CD4-positive, alpha-beta T cell treated with Interferon alpha-2 for 1 hour (primary cell): ENCODE data around the gene TAS2R14.

Experiments
- DNase-seq, 2 donors: peaks; one replicate each; pipeline ENCODE4 v3.0.0-alpha.2; 2020 to 2022

Gene TAS2R14

DNA sequence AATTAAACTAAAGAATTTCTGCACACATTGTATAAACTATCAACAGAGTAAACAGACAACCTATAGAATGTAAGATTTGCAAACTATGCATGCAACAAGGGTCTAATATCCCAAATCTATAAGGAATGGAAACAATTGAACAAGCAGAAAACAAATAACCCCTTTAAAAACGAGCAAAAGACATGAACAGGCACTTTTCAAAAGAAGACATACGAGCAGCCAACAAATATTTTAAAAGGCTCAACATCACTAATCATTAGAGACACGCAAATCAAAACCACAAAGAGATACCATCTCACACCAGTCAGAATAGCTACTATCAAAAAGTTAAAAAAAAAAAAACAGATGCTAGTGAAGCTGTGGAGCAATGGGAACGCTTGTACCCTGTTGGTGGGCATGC is 34.4 kb downstream of the TAS2R14 start:
- DNase-seq, result no peak

GRCh38 chr12:10901427-10901826 is 37.6 kb downstream of the TAS2R14 start:
- DNase-seq, result no peak

DNA sequence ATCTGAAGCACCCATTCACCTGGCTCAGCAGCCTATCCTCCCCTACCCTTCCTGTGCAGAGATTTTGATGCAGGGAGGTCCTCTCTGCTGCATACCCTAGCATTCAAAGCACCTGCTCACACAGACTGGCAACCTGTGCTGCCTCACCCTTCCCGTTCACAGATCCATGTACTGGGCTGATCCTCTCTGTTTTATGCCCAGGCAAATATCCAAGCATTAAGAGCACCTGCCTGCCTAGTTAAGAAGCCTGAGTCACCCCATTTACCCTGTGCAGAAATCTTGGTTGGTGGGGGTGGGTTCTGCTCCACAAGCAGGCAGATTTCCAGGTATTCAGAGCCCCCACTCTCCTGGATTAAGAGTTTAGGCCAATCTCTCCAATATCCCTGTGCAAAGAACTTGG is 38.1 kb downstream of the TAS2R14 start:
- no peak for DNase-seq

- no peak for DNase-seq
Measured at GRCh38 chr12:10900530-10900929, 38.5 kb downstream of the TAS2R14 start.

- no peak for DNase-seq
Measured at GRCh38 chr12:10896854-10897253, 42.2 kb downstream of the TAS2R14 start.

GRCh38 chr12:10891937-10892336 is 47.1 kb downstream of the TAS2R14 start:
- no peak for DNase-seq

DNA sequence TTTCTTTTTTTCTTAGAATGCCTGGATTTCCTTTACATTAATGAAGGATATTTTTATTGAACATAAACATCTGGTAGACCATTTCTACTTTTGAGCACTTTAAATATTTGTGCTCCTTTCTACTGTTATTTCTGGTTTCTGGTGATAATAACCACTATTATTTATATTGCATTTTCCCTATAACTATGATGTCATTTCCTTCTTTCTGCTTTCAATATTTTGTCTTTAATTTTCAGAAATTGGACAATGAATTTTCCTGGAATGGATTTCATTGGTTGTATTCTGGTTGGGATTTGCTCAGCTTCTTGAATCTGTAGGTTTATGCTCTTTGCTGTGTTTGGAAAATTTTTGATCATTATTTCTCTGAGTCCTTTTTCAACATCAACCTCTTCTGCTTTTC is 49.8 kb downstream of the TAS2R14 start:
- DNase-seq, result no peak
